ENCODE results near the gene ORC6.

ORC6 gene

GRCh38 chr16:46730801-46731690, 41.6 kb downstream of the ORC6 start:
- in situ Hi-C loops (cut with MboI; ENCODE audit: low sequenced_read_pairs), result no loop called here

GRCh38 chr16:46731691-46732555, 42.5 kb downstream of the ORC6 start:
- in situ Hi-C loops (cut with MboI; ENCODE audit: low sequenced_read_pairs), result no loop called here

GRCh38 chr16:46732561-46732960, 43.1 kb downstream of the ORC6 start:
- in situ Hi-C loops (cut with MboI; ENCODE audit: low sequenced_read_pairs), result no loop called here

- in situ Hi-C loops (cut with MboI; ENCODE audit: low sequenced_read_pairs), result no loop called here
Measured at GRCh38 chr16:46733319-46733830, 43.9 kb downstream of the ORC6 start.

GRCh38 chr16:46736695-46737094, 47.2 kb downstream of the ORC6 start:
- in situ Hi-C loops (cut with MboI; ENCODE audit: low sequenced_read_pairs), result no loop called here

- in situ Hi-C loops (cut with MboI; ENCODE audit: low sequenced_read_pairs), result no loop called here
Measured at GRCh38 chr16:46737621-46738214, 48.3 kb downstream of the ORC6 start.

- in situ Hi-C loops (cut with MboI; ENCODE audit: low sequenced_read_pairs), result no loop called here
Measured at GRCh38 chr16:46739934-46740333, 50.5 kb downstream of the ORC6 start.

- in situ Hi-C loops (cut with MboI; ENCODE audit: low sequenced_read_pairs), result no loop called here
Measured at GRCh38 chr16:46743232-46743719, 53.8 kb downstream of the ORC6 start.

GRCh38 chr16:46745617-46746016, 56.2 kb downstream of the ORC6 start:
- in situ Hi-C loops (cut with MboI; ENCODE audit: low sequenced_read_pairs), result no loop called here

- in situ Hi-C loops (cut with MboI; ENCODE audit: low sequenced_read_pairs), result no loop called here
Measured at GRCh38 chr16:46746821-46747776, 57.6 kb downstream of the ORC6 start.

All from HL-60/S4 treated with phorbol 12-myristate 13-acetate at 8.2 ng/mL for 4 days and 3 days (cell line).